NCI-H146 treated with DMSO at 0.1 percent for 48 hours (cell line): ENCODE results near the gene CYP2S1.

ENCODE experiments used
- DNase-seq: peaks from one replicate; lab custom pipeline; 2025; ENCODE audit not compliant: unreplicated experiment; lab: John Stamatoyannopoulos, UW

The CYP2S1 gene

GRCh38 chr19:41255171-41255570 is 62.2 kb downstream of the CYP2S1 start:
- no peak for DNase-seq
